Esophagus squamous epithelium (tissue), 5 donors: ENCODE data around the gene FN3KRP. TPM values are rescaled to one million over a fixed set of nuclear protein-coding genes. Genes with fewer than 3 reads are reported as not detected.
A peak's percentile ranks its signal among the peaks of the same experiment; 100 is the strongest.

Experiments
- DNase-seq: peaks from one replicate; lab custom pipeline; 2025; lab: John Stamatoyannopoulos, UW
- H3K27ac ChIP-seq, 4 donors: fragments of 200-600 bp; sonication (generic); one replicate each; pipeline ENCODE4 v1.5.1; 2016 to 2019; ENCODE audit warnings: mild to moderate bottlenecking in 1 of 4
- H3K27me3 ChIP-seq, 4 donors: fragments of 200-600 bp; sonication (generic); 1 replicate in 3 of 4; 2 replicates in 1 of 4; pipeline versions ENCODE4 v1.5.1 to v1.6.0; 2017 to 2021; ENCODE audit warnings: antibody characterized with exemption in 1 of 4
- H3K36me3 ChIP-seq, 3 donors: fragments of 200-600 bp; sonication (generic); one replicate each; pipeline ENCODE4 v1.5.1; 2016 to 2019
- H3K4me1 ChIP-seq, 3 donors: fragments of 200-600 bp; sonication (generic); one replicate each; pipeline ENCODE4 v1.5.1; 2017 to 2019
- H3K4me3 ChIP-seq, 4 donors: fragments of 200-600 bp; sonication (generic); 1 replicate in 3 of 4; 2 replicates in 1 of 4; pipeline ENCODE4 v1.5.1; 2016 to 2019; ENCODE audit warnings: mild to moderate bottlenecking in 2 of 4, moderate library complexity in 1 of 4
- H3K9me3 ChIP-seq, 3 donors: fragments of 200-600 bp; sonication (generic); one replicate each; pipeline ENCODE4 v1.5.1; 2016 to 2019
- POLR2A ChIP-seq, 4 donors: fragments of 450-650 bp; IDR thresholded peaks; one replicate each; pipeline ENCODE4 v1.6.1; 2017; ENCODE audit warnings: antibody characterized with exemption in 4 of 4, mild to moderate bottlenecking in 4 of 4, moderate library complexity in 3 of 4
- WGBS, 2 donors: methylation state at CpG; one replicate each; pipeline ENCODE4 v1.1.5; 2018; 5-methylcytosine and 5-hydroxymethylcytosine counted together
- intact Hi-C: fragments of 100-400 bp; cut with DNase I; formaldehyde crosslinking; loops from one replicate; pipeline ENCODE4 v1.15.0; 2022
- total RNA-seq, 4 donors: library from RNA; depleted of rRNA; stranded (reverse); fragments of >200 nt; gene quantifications; one replicate each; pipeline ENCODE4 v1.1.0, GENCODE V29; 2016
- TF ChIP-seq, protein P1 (sequence below), 6 experiments: fragments of 450-650 bp in 4 of 6; fragments of 200-600 bp in 2 of 6; sonication (generic) in 2 of 6; IDR thresholded peaks; one replicate each; pipeline ENCODE4 v1.5.1; 2016 to 2019; ENCODE audit warnings: antibody characterized with exemption in 6 of 6, mild to moderate bottlenecking in 4 of 6, moderate library complexity in 4 of 6
- donor health status: DM: yes; HTN: yes; CAD: no.

The FN3KRP gene
- total RNA-seq, 4 donors from 2014 or later = 9.1 to 13.5 (median 10.2) TPM

DNA sequence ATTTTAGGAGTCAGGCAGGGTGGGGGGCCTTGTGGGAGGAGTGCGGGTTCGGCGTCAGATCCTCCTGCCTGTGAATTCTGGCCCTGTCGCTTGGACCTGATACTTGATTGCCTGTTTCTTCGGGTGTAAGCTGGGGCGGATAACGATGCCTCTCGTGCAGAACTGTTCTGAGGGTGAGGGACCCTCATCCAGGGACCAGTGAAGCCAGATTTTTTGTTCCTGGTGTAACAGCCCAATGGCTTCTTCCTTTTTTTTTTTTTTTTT is 36.6 kb downstream of the FN3KRP start:
- H3K27ac ChIP-seq = peak overlapping the region in 1 of 4 donors; percentile 89

DNA sequence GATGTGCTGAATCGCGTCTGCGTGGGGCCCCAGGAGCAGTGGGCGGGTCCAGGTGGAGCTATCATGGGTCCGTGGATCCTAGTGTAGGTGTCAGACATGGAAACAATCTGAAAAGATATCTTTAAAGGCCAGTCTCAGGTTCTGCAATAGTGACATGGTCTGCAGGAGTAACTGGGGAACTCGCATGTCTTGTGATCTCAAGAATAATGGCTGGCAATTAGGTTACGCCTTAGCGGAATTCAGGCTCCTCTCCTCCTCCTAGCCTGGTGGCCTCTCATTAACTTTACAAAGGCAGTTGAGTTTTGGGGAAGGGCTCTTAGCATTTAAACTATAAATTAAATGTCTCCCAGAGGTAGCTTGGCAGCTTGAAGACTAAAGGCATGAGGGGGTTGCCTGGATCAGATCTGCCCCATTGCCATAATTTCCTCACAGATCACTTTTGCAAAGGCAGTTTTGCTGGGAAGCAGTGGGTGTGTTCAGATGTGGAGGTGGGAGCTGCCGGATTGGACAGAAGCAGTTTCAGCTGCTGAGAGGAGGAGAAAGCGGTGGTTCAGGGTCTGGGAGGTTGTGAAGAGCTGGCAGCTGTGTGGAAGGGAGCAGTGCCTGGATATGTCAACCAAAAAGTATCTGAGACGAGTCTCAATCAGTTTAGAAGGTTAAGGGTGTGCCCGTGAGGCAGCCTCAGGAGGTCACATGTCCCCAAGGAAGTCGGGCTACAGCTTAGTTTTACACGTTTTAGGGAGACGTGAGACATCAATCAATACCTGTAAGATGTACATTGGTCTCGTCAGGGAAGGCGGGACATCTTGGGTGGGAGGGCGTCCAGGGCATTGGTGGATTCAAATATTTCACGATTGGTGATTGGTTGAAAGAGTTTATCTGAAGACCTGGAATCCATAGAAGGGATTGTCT is 38.0 kb downstream of the FN3KRP start:
- H3K4me3 ChIP-seq = peak overlapping the region in 3 of 4 donors; percentile 10 to 22 (median 17)
- H3K27me3 ChIP-seq = no peaks in the 10 kb centered on the region
- H3K36me3 ChIP-seq = peaks cover 0 to 20% (median 0%) of the 10 kb centered on the region in 3 donors
- 60 to 62% methylated on average over 19 of the region's 19 CpGs for WGBS, 2 donors
- intact Hi-C loops = loop anchor here (5.0 to 10.0 kb wide), 3 partner anchors 50 to 160 kb away; partner anchors contain the start of gene WDR45B
- no peak for DNase-seq
- H3K27ac ChIP-seq = peak overlapping the region; percentile 31 to 79 (median 70)
- peaks cover 15 to 45% (median 20%) of the 10 kb centered on the region in 3 donors for H3K4me1 ChIP-seq
- H3K9me3 ChIP-seq = no peaks in the 10 kb centered on the region
- TF ChIP-seq, protein P1, sequence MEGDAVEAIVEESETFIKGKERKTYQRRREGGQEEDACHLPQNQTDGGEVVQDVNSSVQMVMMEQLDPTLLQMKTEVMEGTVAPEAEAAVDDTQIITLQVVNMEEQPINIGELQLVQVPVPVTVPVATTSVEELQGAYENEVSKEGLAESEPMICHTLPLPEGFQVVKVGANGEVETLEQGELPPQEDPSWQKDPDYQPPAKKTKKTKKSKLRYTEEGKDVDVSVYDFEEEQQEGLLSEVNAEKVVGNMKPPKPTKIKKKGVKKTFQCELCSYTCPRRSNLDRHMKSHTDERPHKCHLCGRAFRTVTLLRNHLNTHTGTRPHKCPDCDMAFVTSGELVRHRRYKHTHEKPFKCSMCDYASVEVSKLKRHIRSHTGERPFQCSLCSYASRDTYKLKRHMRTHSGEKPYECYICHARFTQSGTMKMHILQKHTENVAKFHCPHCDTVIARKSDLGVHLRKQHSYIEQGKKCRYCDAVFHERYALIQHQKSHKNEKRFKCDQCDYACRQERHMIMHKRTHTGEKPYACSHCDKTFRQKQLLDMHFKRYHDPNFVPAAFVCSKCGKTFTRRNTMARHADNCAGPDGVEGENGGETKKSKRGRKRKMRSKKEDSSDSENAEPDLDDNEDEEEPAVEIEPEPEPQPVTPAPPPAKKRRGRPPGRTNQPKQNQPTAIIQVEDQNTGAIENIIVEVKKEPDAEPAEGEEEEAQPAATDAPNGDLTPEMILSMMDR (IDR thresholded peaks at IDR 0.05) = no peak
- no peak for TF ChIP-seq POLR2A (IDR thresholded peaks at IDR 0.05)

More for the DNA sequence above, 36.6 kb downstream of the FN3KRP start:
- peak overlapping the region in 3 of 4 donors; percentile 69 to 100 (median 97) for H3K4me3 ChIP-seq
- H3K36me3 ChIP-seq = peaks cover 0 to 20% (median 0%) of the 10 kb centered on the region in 3 donors
- WGBS, 2 donors = 39 to 62% methylated on average over 8 of the region's 8 CpGs
- intact Hi-C loops = loop anchor here (5.0 to 10.0 kb wide), 3 partner anchors 48 to 158 kb away; partner anchors contain the start of gene WDR45B
- TF ChIP-seq, protein P1 (IDR thresholded peaks at IDR 0.05) = no peak
- no peak for TF ChIP-seq POLR2A (IDR thresholded peaks at IDR 0.05)
- H3K27me3 ChIP-seq = no peaks in the 10 kb centered on the region
- H3K4me1 ChIP-seq = peaks cover 15 to 45% (median 20%) of the 10 kb centered on the region in 3 donors
- no peak for DNase-seq
- no peaks in the 10 kb centered on the region for H3K9me3 ChIP-seq

DNA sequence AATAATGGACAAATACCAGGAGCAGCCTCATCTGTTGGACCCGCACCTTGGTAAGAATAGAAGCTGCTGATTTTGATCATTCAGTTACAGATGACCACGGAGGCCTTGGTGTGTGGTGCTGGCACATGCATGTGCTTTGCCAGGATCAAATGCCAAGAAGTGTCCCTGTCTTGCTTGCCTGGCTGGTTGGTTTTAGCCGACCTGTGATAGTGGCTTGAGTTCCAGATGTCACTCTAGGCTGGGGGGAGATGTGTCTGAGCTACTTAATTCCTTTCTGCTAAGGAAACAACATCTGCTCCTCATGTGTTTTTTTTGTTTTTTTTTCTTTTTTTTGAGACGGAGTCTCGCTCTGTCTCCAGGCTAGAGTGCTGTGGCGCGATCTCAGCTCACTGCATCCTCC is 39.7 kb downstream of the FN3KRP start:
- H3K27ac ChIP-seq = no peak overlapping the region
- no peaks in the 10 kb centered on the region for H3K9me3 ChIP-seq
- intact Hi-C loops = loop anchor here (10.0 kb wide), 2 partner anchors 51 to 161 kb away; no protein-coding TSS in a partner anchor
- H3K36me3 ChIP-seq = peaks cover 0 to 27% (median 0%) of the 10 kb centered on the region in 3 donors
- WGBS, 2 donors = 94% methylated on average over 7 of the region's 7 CpGs
- peaks cover 15 to 42% (median 20%) of the 10 kb centered on the region in 3 donors for H3K4me1 ChIP-seq
- H3K27me3 ChIP-seq = no peaks in the 10 kb centered on the region
- no peak for DNase-seq
- H3K4me3 ChIP-seq = no peak overlapping the region
- TF ChIP-seq POLR2A (IDR thresholded peaks at IDR 0.05) = no peak

DNA sequence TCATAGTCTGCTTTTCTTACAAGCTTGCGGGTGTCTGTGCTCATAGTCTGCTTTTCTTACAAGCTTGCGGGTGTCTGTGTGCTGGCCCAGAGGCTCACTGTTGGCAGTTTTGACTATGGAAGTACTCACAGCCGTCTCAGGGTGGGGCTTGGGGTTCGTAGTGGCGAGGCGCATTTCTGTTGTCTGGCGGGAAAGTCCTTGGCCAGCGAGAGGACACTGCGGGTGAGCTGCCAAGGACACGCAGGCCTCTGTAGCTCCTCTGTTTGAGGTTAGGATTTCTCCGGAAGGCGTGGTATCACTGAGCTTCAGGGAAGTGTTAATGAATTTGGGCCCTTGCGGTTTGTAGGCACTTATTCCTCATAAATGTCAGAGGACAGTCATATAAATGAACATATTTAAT is 48.9 kb downstream of the FN3KRP start:
- Histone ChIP-seq H3K27me3 (no peaks in the 10 kb centered on the region), H3K27ac (no peak overlapping the region), H3K9me3 (no peaks in the 10 kb centered on the region), H3K36me3 (peaks cover 0 to 91% (median 10%) of the 10 kb centered on the region in 3 donors), H3K4me3 (no peak overlapping the region), H3K4me1 (no peaks in the 10 kb centered on the region)
- WGBS, 2 donors = 71 to 84% methylated on average over 7 to 13 of the region's 13 CpGs
- TF ChIP-seq POLR2A (IDR thresholded peaks at IDR 0.05) = no peak
- TF ChIP-seq, protein P1 (IDR thresholded peaks at IDR 0.05) = no peak
- no peak for DNase-seq
- intact Hi-C loops = no loop called here

DNA sequence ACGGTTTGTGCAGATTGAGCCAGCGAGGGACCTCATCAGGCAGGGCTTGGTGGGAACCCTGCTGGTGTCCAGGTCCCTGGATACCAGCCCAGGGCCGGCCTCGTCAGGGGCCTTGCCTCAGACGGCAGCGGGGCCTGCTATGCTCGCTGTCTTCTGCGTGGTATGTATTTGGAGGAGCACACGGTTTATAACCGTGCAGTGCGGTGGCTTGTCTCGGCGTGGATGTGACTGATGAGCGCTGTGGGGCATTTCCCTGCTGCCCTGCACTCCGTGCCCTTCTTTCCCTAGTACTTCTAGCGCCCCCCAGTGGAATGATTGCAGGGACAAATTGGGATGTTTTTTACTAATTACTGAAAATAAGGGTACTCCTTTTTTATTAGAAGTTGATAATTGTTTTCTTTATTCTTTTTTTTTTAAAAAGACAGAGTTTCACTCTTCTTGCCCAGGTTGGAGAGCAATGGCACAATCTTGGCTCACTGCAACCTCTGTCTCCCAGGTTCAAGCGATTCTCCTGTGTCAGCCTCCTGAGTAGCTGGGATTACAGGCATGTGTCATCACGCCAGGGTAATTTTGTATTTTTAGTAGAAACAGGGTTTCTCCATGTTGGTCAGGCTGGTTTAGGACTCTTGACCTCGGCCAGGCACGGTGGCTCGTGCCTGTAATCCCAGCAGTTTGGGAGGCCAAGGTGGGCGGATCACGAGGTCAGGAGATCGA is 50.7 kb downstream of the FN3KRP start:
- no peak overlapping the region for H3K27ac ChIP-seq
- H3K4me1 ChIP-seq = peaks cover 0 to 9% (median 5%) of the 10 kb centered on the region in 3 donors
- H3K9me3 ChIP-seq = no peaks in the 10 kb centered on the region
- H3K36me3 ChIP-seq = peaks cover 0 to 78% (median 10%) of the 10 kb centered on the region in 3 donors
- intact Hi-C loops = no loop called here
- 64 to 65% methylated on average over 19 to 20 of the region's 24 CpGs for WGBS, 2 donors
- no peak overlapping the region for H3K4me3 ChIP-seq
- DNase-seq = no peak
- TF ChIP-seq POLR2A (IDR thresholded peaks at IDR 0.05) = no peak
- TF ChIP-seq, protein P1 (IDR thresholded peaks at IDR 0.05) = peak; percentile 37 to 65 (median 50)
- no peaks in the 10 kb centered on the region for H3K27me3 ChIP-seq
